Stimulated activated naive CD8-positive, alpha-beta T cell treated with anti-CD3 and anti-CD28 coated beads, Interleukin-15, Interleukin-2, amounts not matched to agents 100 U/mL and 50 U/mL, for 24 hours (primary cell): ENCODE results near the gene DIP2B.

Experiments used
- ATAC-seq: fragments of 150-1000 bp; cut with Tn5 transposase; one replicate; pipeline ENCODE4 v1.10.0; 2021
- DNase-seq: peaks from one replicate; pipeline ENCODE4 v3.0.0; 2021

The DIP2B gene

GRCh38 chr12:50574601-50575348, 70.0 kb downstream of the DIP2B start:
- DNase-seq, result no peak
- ATAC-seq, result no peak

- DNase-seq, result no peak
- peak; percentile 44 for ATAC-seq
Measured at GRCh38 chr12:50579757-50580267, 75.0 kb downstream of the DIP2B start.

GRCh38 chr12:50580436-50580835, 75.7 kb downstream of the DIP2B start:
- DNase-seq (no peak), ATAC-seq (no peak)

GRCh38 chr12:50581226-50582184, 76.7 kb downstream of the DIP2B start:
- DNase-seq (peak; percentile 24), ATAC-seq (peak; percentile 87)

- no peak for DNase-seq
- ATAC-seq, result no peak
Measured at GRCh38 chr12:50584135-50584534, 79.3 kb downstream of the DIP2B start.

- peak; percentile 92 for ATAC-seq
- peak; percentile 23 for DNase-seq
Measured at GRCh38 chr12:50589650-50590435, 85.1 kb downstream of the DIP2B start.

- ATAC-seq (no peak), DNase-seq (no peak)
Measured at GRCh38 chr12:50590869-50591268, 86.1 kb downstream of the DIP2B start.

- DNase-seq (no peak), ATAC-seq (no peak)
Measured at GRCh38 chr12:50595667-50596066, 90.9 kb downstream of the DIP2B start.

- peak; percentile 100 for ATAC-seq
- peak; percentile 49 for DNase-seq
Measured at GRCh38 chr12:50597200-50598195, 92.7 kb downstream of the DIP2B start.

GRCh38 chr12:50598321-50598862, 93.6 kb downstream of the DIP2B start:
- no peak for DNase-seq
- no peak for ATAC-seq

- ATAC-seq (no peak), DNase-seq (no peak)
Measured at GRCh38 chr12:50599366-50600095, 94.7 kb downstream of the DIP2B start.

GRCh38 chr12:50600364-50600763, 95.6 kb downstream of the DIP2B start:
- ATAC-seq, result no peak
- no peak for DNase-seq

- DNase-seq, result no peak
Measured at GRCh38 chr12:50603817-50604639, 99.2 kb downstream of the DIP2B start.

GRCh38 chr12:50604640-50604920, 99.8 kb downstream of the DIP2B start:
- DNase-seq (no peak), ATAC-seq (no peak)

More at GRCh38 chr12:50603817-50604639, 99.2 kb downstream of the DIP2B start:
- ATAC-seq, result no peak

- ATAC-seq, result peak; percentile 40
- DNase-seq, result no peak
Measured at GRCh38 chr12:50606675-50607375, 102.0 kb downstream of the DIP2B start.

- no peak for DNase-seq
- ATAC-seq, result no peak
Measured at GRCh38 chr12:50609292-50609874, 104.6 kb downstream of the DIP2B start.

GRCh38 chr12:50610171-50610570, 105.4 kb downstream of the DIP2B start:
- DNase-seq (no peak), ATAC-seq (no peak)
